ENCODE data around the gene UNC5B.

GRCh38 chr10:71255550-71255807 lies 43.1 kb downstream of the UNC5B start:
- TF ChIP-seq POLR2AphosphoS5 (IDR thresholded peaks at IDR 0.05) (no peak), CTCF (IDR thresholded peaks at IDR 0.05 in 8 of 11, conservative IDR thresholded peaks at IDR 0.05 in 3 of 11) (no peak), POLR2A (IDR thresholded peaks at IDR 0.05) (no peak)
